Measurements from ENCODE around the gene ZDHHC24.
"Not testable (repeated sequence)": the region's sequence is repeated elsewhere in the genome, so short reads cannot be mapped to it uniquely, and the experiment has no call there.

ZDHHC24 gene

GRCh38 chr11:66564984-66565383 is 19.1 kb upstream of the ZDHHC24 start:
- DNase-seq, result no peak

GRCh38 chr11:66564538-66564937 is 18.7 kb upstream of the ZDHHC24 start:
- no peak for DNase-seq

GRCh38 chr11:66563832-66564231 is 18.0 kb upstream of the ZDHHC24 start:
- no peak for DNase-seq

GRCh38 chr11:66562907-66563583 is 17.2 kb upstream of the ZDHHC24 start:
- no peak for DNase-seq

GRCh38 chr11:66562275-66562674 is 16.4 kb upstream of the ZDHHC24 start:
- no peak for DNase-seq

GRCh38 chr11:66561975-66562248 is 16.1 kb upstream of the ZDHHC24 start:
- no peak for DNase-seq

GRCh38 chr11:66561178-66561974 is 15.5 kb upstream of the ZDHHC24 start:
- no peak for DNase-seq

- no peak for DNase-seq
These were observed 14.2 kb upstream of the ZDHHC24 start for GRCh38 chr11:66559866-66560676.

GRCh38 chr11:66559142-66559865 is 13.5 kb upstream of the ZDHHC24 start:
- no peak for DNase-seq

- no peak for DNase-seq
These were observed 12.0 kb upstream of the ZDHHC24 start for GRCh38 chr11:66557733-66558326.

- no peak for DNase-seq
These were observed 10.2 kb upstream of the ZDHHC24 start for GRCh38 chr11:66556086-66556485.

GRCh38 chr11:66555416-66555815 is 9.6 kb upstream of the ZDHHC24 start:
- no peak for DNase-seq

GRCh38 chr11:66554602-66555001 is 8.8 kb upstream of the ZDHHC24 start:
- no peak for DNase-seq

- no peak for DNase-seq
These were observed 5.0 kb upstream of the ZDHHC24 start for GRCh38 chr11:66550887-66551286.

GRCh38 chr11:66549696-66550095 is 3.8 kb upstream of the ZDHHC24 start:
- DNase-seq, result no peak

- no peak for DNase-seq
These were observed 3.2 kb upstream of the ZDHHC24 start for GRCh38 chr11:66548774-66549630.

GRCh38 chr11:66548041-66548440 is 2.2 kb upstream of the ZDHHC24 start:
- no peak for DNase-seq

- no peak for DNase-seq
These were observed 1.8 kb upstream of the ZDHHC24 start for GRCh38 chr11:66547662-66548009.

GRCh38 chr11:66546966-66547661 is 1.3 kb upstream of the ZDHHC24 start:
- DNase-seq, result no peak

- DNase-seq, result no peak
These were observed 619 bp upstream of the ZDHHC24 start, which contains the start of gene ACTN3 for GRCh38 chr11:66546368-66546965. Gene ACTN3 (plus strand): TSS chr11:66546903. CDS start chr11:66546938, 35 bp downstream.

- DNase-seq, result not testable (repeated sequence)
These were observed 896 bp downstream of the ZDHHC24 start for GRCh38 chr11:66544952-66545351.
